ACHN (cell line): ENCODE data around the gene FKBP10.

Experiments used
- DNase-seq: peaks from one replicate; pipeline ENCODE4 v3.0.0-alpha.2; 2015
- in situ Hi-C: cut with HindIII; loops from 2 replicates; pipeline ENCODE4 v1.10.0; 2017; ENCODE audit warnings: low sequenced_read_pairs, low pct_ligation_motif_present, low pct_unique_long_range_greater_than_20kb

FKBP10 gene

GRCh38 chr17:41800601-41801373, 12.0 kb upstream of the FKBP10 start:
- DNase-seq = peak; percentile 84
- in situ Hi-C loops = loop anchor here (10.0 kb wide), 1 partner anchor 56 kb away; no protein-coding TSS in a partner anchor

- in situ Hi-C loops = loop anchor here (10.0 kb wide), 1 partner anchor 57 kb away; no protein-coding TSS in a partner anchor
- DNase-seq = peak; percentile 97
Measured at GRCh38 chr17:41801374-41802271, 11.2 kb upstream of the FKBP10 start.

GRCh38 chr17:41803049-41804020, 9.5 kb upstream of the FKBP10 start:
- no peak for DNase-seq
- in situ Hi-C loops = loop anchor here (10.0 kb wide), 1 partner anchor 59 kb away; no protein-coding TSS in a partner anchor

- in situ Hi-C loops = loop anchor here (10.0 kb wide), 1 partner anchor 62 kb away; no protein-coding TSS in a partner anchor
- no peak for DNase-seq
Measured at GRCh38 chr17:41806685-41807445, 5.9 kb upstream of the FKBP10 start.

- DNase-seq = no peak
- in situ Hi-C loops = no loop called here
Measured at GRCh38 chr17:41810659-41811548, 1.9 kb upstream of the FKBP10 start.

GRCh38 chr17:41811549-41812380, 1.0 kb upstream of the FKBP10 start, which contains the start of gene P3H4:
TSS of gene P3H4 (minus strand) at chr17:41811949. CDS start at chr17:41811915, 34 bp downstream.
- in situ Hi-C loops = no loop called here
- peak; percentile 79 for DNase-seq

GRCh38 chr17:41813152-41813680, 412 bp downstream of the FKBP10 start:
- DNase-seq = no peak
- in situ Hi-C loops = no loop called here

GRCh38 chr17:41813699-41814124, 908 bp downstream of the FKBP10 start:
- no peak for DNase-seq
- in situ Hi-C loops = no loop called here

GRCh38 chr17:41814195-41814594, 1.4 kb downstream of the FKBP10 start:
- in situ Hi-C loops = no loop called here
- DNase-seq = peak; percentile 90

- no peak for DNase-seq
- in situ Hi-C loops = no loop called here
Measured at GRCh38 chr17:41816637-41817320, 4.0 kb downstream of the FKBP10 start.

- no peak for DNase-seq
- in situ Hi-C loops = no loop called here
Measured at GRCh38 chr17:41818024-41818423, 5.2 kb downstream of the FKBP10 start.

- in situ Hi-C loops = no loop called here
- DNase-seq = no peak
Measured at GRCh38 chr17:41821776-41822175, 9.0 kb downstream of the FKBP10 start.

GRCh38 chr17:41822216-41823140, 9.7 kb downstream of the FKBP10 start:
- no peak for DNase-seq
- in situ Hi-C loops = no loop called here

- in situ Hi-C loops = no loop called here
- DNase-seq = no peak
Measured at GRCh38 chr17:41823141-41823524, 10.3 kb downstream of the FKBP10 start.
